HG02970 (cell line): ENCODE data around the gene MIAT.
A peak's percentile ranks its signal among the peaks of the same experiment; 100 is the strongest.
"Not testable (repeated sequence)": the region's sequence is repeated elsewhere in the genome, so short reads cannot be mapped to it uniquely, and the experiment has no call there.

ENCODE experiments used
- ATAC-seq: cut with Tn5 transposase; IDR thresholded peaks from one replicate; pipeline ENCODE4 v1.9.1; 2021; ENCODE audit warnings: mild to moderate bottlenecking, moderate library complexity, moderate number of reproducible peaks; ENCODE audit not compliant: unreplicated experiment, low FRiP score

Gene MIAT

GRCh38 chr22:26656891-26657851 lies at the start of gene MIAT:
MIAT (plus strand) TSS chr22:26657588.
- no peak for ATAC-seq

DNA sequence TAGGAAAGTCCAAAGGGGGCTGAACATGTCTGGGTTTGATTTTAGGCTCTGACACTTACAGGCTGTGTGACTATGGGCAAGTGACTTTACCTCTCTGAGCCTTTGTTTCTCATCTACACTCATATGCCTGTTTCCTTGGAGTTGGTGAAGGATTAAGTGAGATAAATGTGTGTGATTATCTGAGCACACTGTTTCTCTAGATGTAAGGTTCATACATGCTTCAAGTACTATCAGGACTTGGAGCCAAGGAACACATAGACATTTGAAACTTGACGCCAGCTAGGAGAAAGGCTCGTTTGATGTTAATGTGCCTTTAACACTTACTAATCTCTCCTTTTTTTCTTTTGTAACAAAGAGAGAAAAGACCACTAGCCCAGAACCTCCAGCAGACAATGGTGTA lies 49.3 kb upstream of the MIAT start:
- no peak for ATAC-seq

DNA sequence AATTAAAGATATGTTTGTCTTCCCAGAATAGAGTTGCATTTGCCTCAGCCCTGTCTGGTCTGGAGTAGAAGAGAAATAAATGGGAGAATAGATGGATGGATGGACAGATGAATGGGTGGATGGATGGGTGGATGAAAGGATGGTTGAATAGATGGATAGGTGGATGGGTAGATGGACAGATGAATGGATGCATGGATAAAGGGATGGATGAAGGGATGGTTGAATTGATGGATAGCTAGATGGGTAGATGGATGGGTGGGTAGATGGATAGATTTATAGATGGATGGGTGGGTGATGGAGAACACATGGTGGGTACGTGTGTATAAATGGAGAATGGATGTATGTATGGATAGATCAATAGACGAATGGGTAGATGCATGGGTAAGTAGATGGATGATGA lies 48.1 kb upstream of the MIAT start:
- ATAC-seq: no peak

- ATAC-seq: peak; percentile 67
Measured at GRCh38 chr22:26610072-26610958, 47.1 kb upstream of the MIAT start.

GRCh38 chr22:26610996-26611395 lies 46.4 kb upstream of the MIAT start:
- no peak for ATAC-seq

- ATAC-seq: no peak
Measured at GRCh38 chr22:26612652-26613051, 44.7 kb upstream of the MIAT start.

- not testable (repeated sequence) for ATAC-seq
Measured at GRCh38 chr22:26613753-26614152, 43.6 kb upstream of the MIAT start.

DNA sequence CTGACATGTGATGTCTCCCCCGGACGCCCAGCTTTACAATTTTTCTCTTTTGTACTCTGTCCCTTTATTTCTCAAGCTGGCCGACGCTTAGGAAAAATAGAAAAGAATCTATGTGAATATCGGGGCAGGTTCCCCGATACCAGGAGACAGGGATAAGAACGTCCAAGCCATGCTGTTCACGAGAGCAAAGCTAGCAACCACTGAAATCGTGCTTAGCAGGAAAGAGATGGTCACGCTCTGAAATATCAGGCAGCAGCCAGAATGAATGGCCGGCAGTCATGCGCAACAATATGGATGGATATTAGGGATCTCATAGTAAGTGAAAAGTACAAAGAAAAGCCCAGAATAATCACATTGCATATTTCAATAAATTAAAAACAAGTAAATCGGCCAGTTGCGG lies 43.1 kb upstream of the MIAT start:
- no peak for ATAC-seq

DNA sequence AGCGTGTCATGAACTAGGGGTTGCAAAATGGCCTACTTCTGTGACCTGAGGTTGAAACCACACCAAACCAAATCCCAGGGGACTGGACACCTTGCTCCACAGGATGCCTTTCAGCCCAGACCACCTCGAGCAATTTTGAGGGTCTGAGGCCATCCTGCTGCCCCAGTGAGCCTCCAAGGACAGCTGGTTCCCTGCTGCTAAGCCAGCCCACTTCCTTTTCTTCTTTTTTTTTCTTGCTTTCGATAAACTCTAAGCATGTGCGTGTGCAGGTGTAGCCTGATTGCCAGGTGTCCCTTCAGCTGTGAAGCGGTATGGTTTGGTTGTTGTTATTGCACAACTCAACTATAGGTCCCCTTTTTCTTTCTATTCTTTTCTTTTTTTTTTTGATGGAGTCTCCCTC lies 42.2 kb upstream of the MIAT start:
- no peak for ATAC-seq

DNA sequence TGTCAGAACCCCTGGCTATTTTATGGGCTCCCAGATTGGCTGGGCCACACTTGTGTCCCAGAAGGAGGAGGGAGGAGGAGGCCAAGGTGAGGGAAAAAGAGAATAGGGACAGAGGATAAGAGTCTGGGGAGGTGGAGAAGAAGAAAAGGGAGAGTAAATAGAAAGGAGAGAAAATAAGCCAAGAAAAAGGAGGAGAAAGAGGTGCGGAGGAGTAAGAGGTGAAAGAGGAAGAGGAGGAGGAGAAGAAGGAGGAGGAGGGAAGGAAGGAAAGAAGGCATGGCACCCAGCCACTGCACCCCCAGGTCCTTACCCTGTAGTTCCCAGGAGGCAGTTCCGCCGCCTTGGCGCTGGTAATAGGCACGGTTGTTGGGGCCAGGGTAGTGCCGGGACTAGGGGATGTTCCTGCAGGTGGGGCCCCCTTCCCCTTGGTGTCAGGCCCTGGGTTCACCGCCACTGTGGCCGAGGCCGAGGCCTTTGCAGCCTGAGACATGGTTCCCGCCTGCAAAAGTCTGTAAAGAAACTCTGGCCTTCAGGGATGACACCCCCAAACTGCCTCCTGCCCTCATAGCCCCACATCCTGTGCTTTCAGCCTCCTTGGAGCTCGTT lies 41.5 kb upstream of the MIAT start:
- ATAC-seq: no peak

- no peak for ATAC-seq
Measured at GRCh38 chr22:26616650-26617049, 40.7 kb upstream of the MIAT start.

DNA sequence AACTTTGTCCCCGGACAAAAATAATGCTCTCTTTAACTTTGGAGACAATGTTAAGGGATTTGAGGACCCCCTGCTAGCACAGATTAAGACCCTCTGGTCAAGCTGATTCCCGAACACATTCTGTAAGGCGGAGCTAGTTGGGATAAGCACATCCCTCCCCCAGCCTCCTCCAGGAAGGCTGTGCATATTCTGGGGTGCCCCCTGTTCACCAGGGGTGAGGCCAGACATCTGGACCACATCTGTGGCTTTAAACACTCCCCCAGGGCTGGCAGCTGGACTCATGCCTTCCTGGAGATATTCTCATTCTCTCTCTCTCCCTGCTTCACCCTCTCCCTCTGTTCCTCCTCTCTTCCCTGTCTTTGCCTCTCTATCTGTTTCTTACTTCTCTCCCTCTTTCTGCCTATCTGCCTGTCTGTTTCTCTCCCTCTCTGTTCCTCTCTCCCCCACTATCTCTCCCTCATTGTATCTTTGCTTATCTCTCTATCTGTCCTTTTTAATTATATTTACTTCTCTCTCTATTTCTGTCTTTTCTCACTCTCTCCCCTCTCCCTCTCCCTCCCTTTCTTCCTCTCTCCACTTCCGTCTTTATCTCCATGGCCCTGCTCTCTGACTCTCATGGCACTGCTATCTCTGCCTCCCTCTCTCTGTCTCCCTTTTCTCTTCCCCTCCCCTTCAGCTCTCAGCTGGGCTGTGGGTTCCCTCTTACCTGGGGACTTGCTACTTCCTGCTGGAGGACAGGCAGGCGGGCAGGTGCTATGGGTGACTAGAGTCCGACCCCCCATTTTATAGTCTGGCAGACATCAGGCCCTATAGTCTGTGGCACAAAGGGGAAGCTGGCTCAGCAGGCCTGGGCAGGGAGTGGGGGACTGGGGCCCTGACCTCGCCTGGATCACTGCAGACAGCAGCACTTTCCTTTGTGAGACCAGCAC lies 39.9 kb upstream of the MIAT start, which contains the start of gene CRYBB1:
Gene CRYBB1, minus strand, starts transcription at position 757 of the 929 bp plus-strand sequence. CDS start 1,708 bp downstream, outside the sequence.
- no peak for ATAC-seq

DNA sequence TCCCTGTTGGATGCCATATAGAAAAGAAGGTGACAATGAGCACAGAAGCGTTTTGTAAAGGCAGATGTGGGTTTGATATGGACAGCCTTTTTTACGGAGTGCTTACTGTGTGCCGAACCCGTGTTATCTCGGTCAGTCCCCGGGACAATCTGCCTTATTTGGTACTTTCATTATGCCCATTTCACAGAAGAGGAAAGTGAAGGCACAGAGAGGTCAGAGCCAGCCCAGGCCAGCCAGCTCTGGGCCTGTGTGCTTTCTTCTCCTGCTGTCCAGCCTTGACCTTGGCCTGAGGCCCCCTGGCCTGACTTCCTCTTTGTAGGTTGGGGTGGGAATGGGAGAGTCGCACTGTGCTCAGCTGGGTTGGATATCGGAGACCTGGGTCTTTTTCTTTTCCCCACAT lies 38.9 kb upstream of the MIAT start:
- ATAC-seq: no peak

DNA sequence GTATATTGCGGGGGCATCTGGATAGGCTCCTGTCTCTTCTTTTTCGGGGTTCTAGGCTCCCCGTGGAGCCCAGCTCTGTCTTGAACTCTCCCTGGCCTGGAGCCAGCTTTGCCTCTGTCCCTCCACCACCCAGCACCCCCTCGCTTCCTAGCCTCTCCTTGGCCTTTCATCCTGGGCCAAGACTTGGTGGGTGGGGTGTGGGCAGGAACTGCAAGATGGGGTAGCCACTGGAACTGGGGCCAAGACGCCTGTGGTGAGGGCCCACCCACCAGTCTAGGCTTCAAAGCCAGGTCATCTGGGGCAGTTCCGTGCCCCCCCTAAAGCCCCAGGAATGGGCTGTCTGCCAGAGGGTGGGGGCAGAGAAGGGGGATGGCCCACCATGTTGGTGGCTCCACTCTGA lies 37.9 kb upstream of the MIAT start:
- ATAC-seq: no peak

DNA sequence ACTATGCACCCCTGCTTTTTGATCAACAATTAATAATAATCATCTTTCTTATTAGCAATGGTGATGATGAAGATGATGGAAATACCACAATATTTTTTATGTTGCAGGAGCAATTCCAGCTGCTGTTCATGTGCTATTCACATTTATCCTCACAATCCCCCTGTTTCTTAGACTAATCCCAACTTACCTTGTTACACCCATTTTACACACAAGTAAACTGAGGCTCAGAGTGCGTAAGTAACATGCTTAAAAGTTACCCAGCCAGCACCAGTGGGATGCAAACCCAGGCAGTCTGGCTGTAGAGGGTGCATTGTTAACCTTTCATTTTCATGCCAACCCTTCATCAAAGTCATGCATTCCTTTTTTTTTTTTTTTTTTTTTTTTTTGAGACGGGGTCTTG lies 37.2 kb upstream of the MIAT start:
- no peak for ATAC-seq

GRCh38 chr22:26621663-26622062 lies 35.7 kb upstream of the MIAT start, which contains the start of gene CRYBA4:
CRYBA4 (plus strand) TSS chr22:26621963; CDS start chr22:26622597, 634 bp downstream.
- no peak for ATAC-seq

- no peak for ATAC-seq
Measured at GRCh38 chr22:26623984-26624383, 33.4 kb upstream of the MIAT start.

DNA sequence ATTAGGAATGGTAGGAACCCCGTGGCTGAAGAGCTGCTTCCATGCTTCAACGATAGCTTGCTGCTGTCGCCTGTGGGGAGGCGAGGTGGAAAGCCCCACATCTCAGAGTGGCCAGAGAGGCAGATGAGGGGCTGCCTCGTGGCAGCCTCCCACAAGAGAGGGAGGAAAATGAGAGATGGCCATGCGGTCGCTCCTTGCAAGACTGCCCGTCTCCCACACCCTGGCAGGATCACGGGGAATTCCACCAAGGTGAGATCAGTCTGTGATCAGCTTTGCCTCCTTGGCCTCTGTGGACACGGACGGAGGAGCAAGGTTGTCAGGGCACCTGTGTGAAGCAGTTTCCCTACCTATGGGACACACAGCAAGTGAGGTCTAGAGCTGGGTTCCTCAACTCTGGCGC lies 32.6 kb upstream of the MIAT start:
- no peak for ATAC-seq

DNA sequence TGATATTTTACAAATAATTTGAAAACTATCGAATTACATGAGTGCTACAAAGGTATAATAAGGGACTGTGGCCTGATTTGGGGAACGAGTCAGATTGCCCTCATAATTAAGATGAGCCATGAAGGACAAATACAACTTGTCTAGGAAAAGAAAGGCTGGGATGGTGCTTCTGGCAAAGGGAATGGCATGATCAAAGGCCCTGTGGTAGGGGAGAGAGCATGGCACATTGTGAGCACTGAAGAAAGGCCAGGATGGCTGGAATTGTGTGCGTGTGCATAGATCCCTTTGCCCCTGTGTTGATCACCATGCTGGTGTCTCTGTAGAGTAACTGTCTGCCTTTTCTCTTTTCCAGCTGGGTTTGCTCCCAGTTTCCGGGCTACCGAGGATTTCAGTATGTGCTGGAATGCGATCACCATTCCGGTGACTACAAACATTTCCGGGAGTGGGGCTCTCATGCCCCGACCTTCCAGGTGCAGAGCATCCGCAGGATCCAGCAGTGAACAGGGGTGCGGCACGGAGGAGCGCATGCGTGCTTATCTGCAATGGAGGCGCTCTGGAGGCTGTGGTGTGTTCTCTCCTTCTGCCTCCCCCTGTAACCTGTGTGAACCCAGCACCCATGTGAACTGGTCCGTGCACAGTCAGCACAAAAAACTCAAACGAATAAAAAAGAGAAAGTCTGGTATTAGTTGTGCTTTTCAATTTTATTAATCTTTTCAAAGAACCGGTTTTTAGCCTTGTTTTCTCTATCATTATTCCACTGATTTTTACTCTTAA lies 27.2 kb upstream of the MIAT start:
- no peak for ATAC-seq
